Esophagus muscularis mucosa (tissue), 4 donors: Measurements from ENCODE around the gene ARIH1. TPM values are rescaled to one million over a fixed set of nuclear protein-coding genes. Genes with fewer than 3 reads are reported as not detected.
"Not testable (repeated sequence)": the region's sequence is repeated elsewhere in the genome, so short reads cannot be mapped to it uniquely, and the experiment has no call there.

Source experiments
- DNase-seq: peaks from one replicate; pipeline ENCODE4 v3.0.0-alpha.2; 2017; ENCODE audit errors: extremely low spot score
- H3K27ac ChIP-seq, 4 donors: fragments of 200-600 bp; sonication (generic); replicated peaks in 1 of 4; 1 replicate in 3 of 4; 2 replicates in 1 of 4; pipeline ENCODE4 v1.5.1; 2016 to 2019; ENCODE audit warnings: mild to moderate bottlenecking in 1 of 4
- H3K27me3 ChIP-seq, 4 donors: fragments of 200-600 bp; sonication (generic); one replicate each; pipeline versions ENCODE4 v1.5.1 to v1.6.0; 2016 to 2019
- H3K36me3 ChIP-seq, 4 donors: fragments of 200-600 bp; sonication (generic); one replicate each; pipeline ENCODE4 v1.5.1; 2016 to 2019
- H3K4me1 ChIP-seq, 4 donors: fragments of 200-600 bp; sonication (generic); one replicate each; pipeline ENCODE4 v1.5.1; 2016 to 2019
- H3K4me3 ChIP-seq, 4 donors: fragments of 200-600 bp; sonication (generic); 1 replicate in 2 of 4; 2 replicates in 2 of 4; pipeline ENCODE4 v1.5.1; 2016 to 2019; ENCODE audit warnings: mild to moderate bottlenecking in 4 of 4, moderate library complexity in 1 of 4
- H3K9me3 ChIP-seq, 4 donors: fragments of 200-600 bp; sonication (generic); 1 replicate in 3 of 4; 2 replicates in 1 of 4; pipeline ENCODE4 v1.5.1; 2016 to 2019
- CTCF ChIP-seq, 3 experiments: fragments of 200-600 bp in 2 of 3; fragments of 450-650 bp in 1 of 3; sonication (generic) in 2 of 3; IDR thresholded peaks; one replicate each; pipeline ENCODE4 v1.5.1; 2017 to 2019; ENCODE audit warnings: antibody characterized with exemption in 3 of 3, mild to moderate bottlenecking in 2 of 3, moderate library complexity in 1 of 3
- EP300 ChIP-seq: sonication (generic); formaldehyde crosslinking; IDR thresholded peaks from one replicate; pipeline ENCODE4 v1.6.1; 2017; ENCODE audit warnings: antibody characterized with exemption
- POLR2A ChIP-seq: fragments of 450-650 bp; IDR thresholded peaks from one replicate; pipeline ENCODE4 v1.6.1; 2017; ENCODE audit warnings: antibody characterized with exemption, moderate library complexity, mild to moderate bottlenecking, low read depth
- POLR2AphosphoS5 ChIP-seq, 2 donors: sonication (generic); formaldehyde crosslinking; IDR thresholded peaks; one replicate each; pipeline ENCODE4 v1.6.1; 2017; ENCODE audit warnings: antibody characterized with exemption in 2 of 2
- WGBS: methylation state at CpG from one replicate; pipeline ENCODE4 v1.1.5; 2018; 5-methylcytosine and 5-hydroxymethylcytosine counted together
- intact Hi-C: fragments of 100-400 bp; cut with DNase I; formaldehyde crosslinking; loops from one replicate; pipeline ENCODE4 v1.15.1; 2023
- total RNA-seq, 4 donors: library from RNA; depleted of rRNA; stranded (reverse); fragments of >200 nt; gene quantifications; one replicate each; pipeline versions ENCODE4 v1.1.0 to v1.2.1, GENCODE V29; 2016

Gene ARIH1
- total RNA-seq = 10 to 100 TPM; 37.4 to 59.9 (median 43.3) TPM

DNA sequence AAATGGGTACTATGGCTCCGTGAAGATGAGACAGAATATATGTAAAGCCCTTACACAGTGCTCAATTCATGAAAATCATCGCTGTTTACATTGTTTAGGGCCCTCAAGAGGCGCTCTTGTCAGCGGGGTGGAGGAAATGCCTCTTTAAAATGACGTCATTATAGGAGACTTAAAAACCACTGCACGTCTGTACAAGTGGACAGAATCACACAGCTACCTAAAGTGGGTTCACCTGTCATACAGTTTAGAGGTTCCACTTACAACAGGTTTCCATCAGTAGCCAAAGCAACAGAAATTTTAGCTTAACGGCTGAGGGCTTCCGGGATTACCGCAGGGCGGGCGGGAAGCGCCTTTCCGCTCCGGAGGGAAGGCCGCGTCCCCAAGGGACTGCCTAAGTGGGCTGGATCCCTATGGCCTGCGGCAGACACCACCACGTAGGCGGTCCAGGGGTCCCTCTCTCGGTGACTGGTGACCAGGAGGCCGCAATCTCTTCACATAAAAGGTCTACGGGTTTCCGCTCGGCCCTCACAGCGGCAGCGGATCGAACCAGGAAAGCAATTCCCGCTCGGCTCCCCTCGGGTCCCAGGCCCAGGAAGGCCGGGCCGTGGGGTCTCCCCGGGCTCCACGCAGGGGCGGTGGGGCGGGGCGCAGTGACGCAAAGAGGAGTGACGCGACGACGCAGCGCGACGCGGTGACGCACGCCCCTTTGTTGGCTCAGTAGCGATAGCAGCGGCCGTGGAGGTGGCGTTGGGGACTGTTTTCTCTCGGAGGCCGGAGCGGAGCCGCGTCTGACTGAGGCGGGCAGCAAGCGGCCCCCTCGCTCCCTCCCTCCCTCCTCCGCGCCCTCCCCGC lies at the start of gene ARIH1:
TSS of gene ARIH1 (plus strand) at position 717 of the 852 bp plus-strand sequence. CDS start 310 bp downstream, outside the sequence.
- no peaks in the 10 kb centered on the region for H3K9me3 ChIP-seq
- peak; percentile 99 for DNase-seq
- peaks cover 0 to 14% (median 6%) of the 10 kb centered on the region in 4 donors for H3K36me3 ChIP-seq
- H3K4me3 ChIP-seq = peak within 1 kb of the TSS; percentile 84 to 91 (median 88)
- intact Hi-C loops = loop anchor here (5.0 to 10.0 kb wide), 2 partner anchors 97 to 211 kb away; partner anchors contain the start of genes BBS4, HEXA and HIGD2B
- no peaks in the 10 kb centered on the region for H3K27me3 ChIP-seq
- peak within 1 kb of the TSS; percentile 99 to 100 (median 100) for H3K27ac ChIP-seq
- H3K4me1 ChIP-seq = peaks cover 38 to 51% (median 47%) of the 10 kb centered on the region in 4 donors
- 3% methylated on average over 6 of the region's 63 CpGs for WGBS
- TF ChIP-seq EP300 (peak; percentile 82), CTCF (IDR thresholded peaks at IDR 0.05) (peak in 2 of 3 experiments; percentile 5 to 12), POLR2AphosphoS5 (IDR thresholded peaks at IDR 0.05) (peak; percentile 99 to 100), POLR2A (peak; percentile 97)

DNA sequence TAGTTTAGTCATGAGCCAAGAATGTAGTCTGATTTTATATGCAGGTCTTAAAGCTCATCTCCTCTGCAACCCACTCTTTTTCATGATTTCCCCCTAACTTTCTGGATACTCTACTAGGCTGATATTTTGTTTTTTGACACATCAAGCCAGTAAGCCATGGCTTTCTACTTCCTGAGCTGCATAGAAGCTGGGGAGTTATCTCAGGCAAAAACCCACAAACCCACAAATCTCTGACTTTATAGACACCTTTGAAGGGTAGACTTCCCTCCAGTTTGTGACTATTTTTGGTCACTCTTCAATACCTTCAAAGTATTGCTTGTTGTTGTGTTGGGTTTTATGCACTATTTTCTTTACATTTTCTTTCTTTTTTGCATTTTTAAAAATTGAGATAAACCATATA lies 47.4 kb upstream of the ARIH1 start:
- DNase-seq = no peak
- Histone ChIP-seq H3K9me3 (peaks cover 0 to 13% (median 4%) of the 10 kb centered on the region in 4 donors), H3K4me1 (no peaks in the 10 kb centered on the region), H3K27ac (no peak overlapping the region), H3K4me3 (no peak overlapping the region), H3K36me3 (no peaks in the 10 kb centered on the region), H3K27me3 (no peaks in the 10 kb centered on the region)
- TF ChIP-seq EP300 = no peak
- TF ChIP-seq POLR2A = no peak
- TF ChIP-seq POLR2AphosphoS5 (IDR thresholded peaks at IDR 0.05) = no peak
- no peak for TF ChIP-seq CTCF (IDR thresholded peaks at IDR 0.05)
- intact Hi-C loops = no loop called here

DNA sequence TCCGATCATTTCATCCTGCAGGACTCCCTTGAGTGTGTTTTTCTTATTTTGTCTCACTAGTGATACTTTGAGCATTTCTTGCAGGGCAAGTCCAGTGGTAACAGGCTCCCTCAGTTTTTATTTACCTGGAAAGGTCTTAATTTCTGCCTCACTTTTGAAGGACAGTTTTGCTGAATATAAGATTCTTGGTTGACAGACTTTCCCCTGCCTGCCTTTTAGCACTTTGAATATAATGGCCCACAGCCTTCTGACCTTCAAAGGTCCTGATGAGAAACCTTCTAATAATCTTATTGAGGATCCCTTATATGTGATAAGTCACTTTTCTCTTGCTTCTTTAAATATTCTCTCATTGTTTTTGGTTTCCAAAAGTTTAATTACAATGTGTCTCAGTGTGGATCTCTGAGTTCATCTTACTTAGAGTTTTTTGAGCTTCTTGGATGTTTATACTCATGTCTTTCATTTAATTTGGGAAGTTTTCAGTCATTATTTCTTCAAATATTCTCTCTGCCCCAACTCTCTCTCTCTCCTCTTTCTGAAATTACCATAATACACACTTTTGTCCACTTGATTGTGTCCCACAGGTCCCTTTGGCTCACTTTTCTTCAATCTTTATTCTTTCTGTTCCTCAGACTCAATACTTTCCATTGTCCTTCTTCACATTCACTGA lies 36.3 kb upstream of the ARIH1 start:
- DNase-seq = no peak
- TF ChIP-seq CTCF (IDR thresholded peaks at IDR 0.05) (no peak), POLR2AphosphoS5 (IDR thresholded peaks at IDR 0.05) (no peak), EP300 (no peak), POLR2A (no peak)
- peaks cover 0 to 15% (median 14%) of the 10 kb centered on the region in 4 donors for H3K9me3 ChIP-seq
- no peak overlapping the region for H3K27ac ChIP-seq
- WGBS = 89% methylated on average over 1 of the region's 1 CpG
- peaks cover 0 to 6% (median 1%) of the 10 kb centered on the region in 4 donors for H3K4me1 ChIP-seq
- peaks cover 0 to 5% (median 0%) of the 10 kb centered on the region in 4 donors for H3K27me3 ChIP-seq
- intact Hi-C loops = no loop called here
- H3K36me3 ChIP-seq = no peaks in the 10 kb centered on the region
- H3K4me3 ChIP-seq = no peak overlapping the region

GRCh38 chr15:72442848-72443247 lies 31.3 kb upstream of the ARIH1 start:
- DNase-seq, H3K4me1 ChIP-seq, H3K4me3 ChIP-seq, H3K9me3 ChIP-seq, H3K27me3 ChIP-seq, H3K27ac ChIP-seq, H3K36me3 ChIP-seq, intact Hi-C loops: not testable (repeated sequence)
- 85% methylated on average over 5 of the region's 5 CpGs for WGBS

DNA sequence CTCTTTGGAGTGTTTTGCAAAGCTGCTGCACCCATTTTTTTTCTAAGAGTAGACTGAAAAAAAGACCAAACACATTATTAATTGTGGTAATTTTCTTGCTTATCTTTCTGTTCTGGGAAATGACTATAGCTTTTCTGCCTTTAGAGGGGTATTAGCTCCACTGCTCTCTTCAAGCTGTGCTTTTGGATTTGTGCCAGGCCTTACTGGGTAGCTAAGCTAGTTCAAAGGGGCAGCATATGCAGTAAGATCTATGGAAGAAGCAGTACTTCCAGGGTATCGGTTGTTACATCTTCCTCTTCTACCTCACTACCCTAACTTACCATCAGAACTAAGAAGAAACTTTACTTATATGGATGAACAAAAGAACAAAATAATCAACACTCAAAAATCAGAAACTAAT lies 28.7 kb upstream of the ARIH1 start:
- TF ChIP-seq EP300 (no peak), CTCF (IDR thresholded peaks at IDR 0.05) (no peak), POLR2AphosphoS5 (IDR thresholded peaks at IDR 0.05) (no peak), POLR2A (no peak)
- no peaks in the 10 kb centered on the region for H3K27me3 ChIP-seq
- intact Hi-C loops = no loop called here
- H3K36me3 ChIP-seq = no peaks in the 10 kb centered on the region
- DNase-seq = no peak
- WGBS = 79% methylated on average over 1 of the region's 1 CpG
- H3K27ac ChIP-seq = no peak overlapping the region
- no peaks in the 10 kb centered on the region for H3K4me1 ChIP-seq
- no peak overlapping the region for H3K4me3 ChIP-seq
- no peaks in the 10 kb centered on the region for H3K9me3 ChIP-seq
